Upper lobe of left lung (tissue), 4 donors: ENCODE data around the gene KMT2E.

ENCODE experiments used
- CTCF ChIP-seq, 6 experiments: fragments of 450-650 bp in 4 of 6; fragments of 200-600 bp in 2 of 6; sonication (generic) in 2 of 6; IDR thresholded peaks; one replicate each; pipeline ENCODE4 v1.5.1; 2016 to 2019; ENCODE audit warnings: antibody characterized with exemption in 6 of 6
- EP300 ChIP-seq, 4 donors: sonication (generic); formaldehyde crosslinking; IDR thresholded peaks; one replicate each; pipeline ENCODE4 v1.5.1; 2017; ENCODE audit warnings: antibody characterized with exemption in 4 of 4, control low read depth in 2 of 4
- POLR2A ChIP-seq, 4 donors: fragments of 450-650 bp; IDR thresholded peaks; one replicate each; pipeline ENCODE4 v1.5.1; 2016 to 2017; ENCODE audit warnings: antibody characterized with exemption in 4 of 4, mild to moderate bottlenecking in 2 of 4
- POLR2AphosphoS5 ChIP-seq, 2 donors: sonication (generic); formaldehyde crosslinking; IDR thresholded peaks; one replicate each; pipeline ENCODE4 v1.5.1; 2017; ENCODE audit warnings: antibody characterized with exemption in 2 of 2

- TF ChIP-seq CTCF (IDR thresholded peaks at IDR 0.05) (no peak), POLR2AphosphoS5 (IDR thresholded peaks at IDR 0.05) (no peak), POLR2A (IDR thresholded peaks at IDR 0.05) (no peak), EP300 (IDR thresholded peaks at IDR 0.05) (no peak)
Measured at GRCh38 chr7:104984585-104985258, 29.3 kb upstream of the KMT2E start.
